Lung microvascular endothelial cell (primary cell): Measurements from ENCODE around the gene ZBED6. TPM values are rescaled to one million over a fixed set of nuclear protein-coding genes. Genes with fewer than 3 reads are reported as not detected.
"Not testable (repeated sequence)": the region's sequence is repeated elsewhere in the genome, so short reads cannot be mapped to it uniquely, and the experiment has no call there.

ENCODE experiments used
- DNase-seq, 2 donors: peaks; one replicate each; pipeline versions ENCODE4 v3.0.0 to v3.0.0-alpha.2; 2010; ENCODE audit warnings: low read depth in 2 of 2
- total RNA-seq: library from RNA; depleted of rRNA; stranded (reverse); fragments of >200 nt; gene quantifications from 2 replicates; pipeline ENCODE4 v1.2.1, GENCODE V29; 2014

ZBED6 gene, protein sequence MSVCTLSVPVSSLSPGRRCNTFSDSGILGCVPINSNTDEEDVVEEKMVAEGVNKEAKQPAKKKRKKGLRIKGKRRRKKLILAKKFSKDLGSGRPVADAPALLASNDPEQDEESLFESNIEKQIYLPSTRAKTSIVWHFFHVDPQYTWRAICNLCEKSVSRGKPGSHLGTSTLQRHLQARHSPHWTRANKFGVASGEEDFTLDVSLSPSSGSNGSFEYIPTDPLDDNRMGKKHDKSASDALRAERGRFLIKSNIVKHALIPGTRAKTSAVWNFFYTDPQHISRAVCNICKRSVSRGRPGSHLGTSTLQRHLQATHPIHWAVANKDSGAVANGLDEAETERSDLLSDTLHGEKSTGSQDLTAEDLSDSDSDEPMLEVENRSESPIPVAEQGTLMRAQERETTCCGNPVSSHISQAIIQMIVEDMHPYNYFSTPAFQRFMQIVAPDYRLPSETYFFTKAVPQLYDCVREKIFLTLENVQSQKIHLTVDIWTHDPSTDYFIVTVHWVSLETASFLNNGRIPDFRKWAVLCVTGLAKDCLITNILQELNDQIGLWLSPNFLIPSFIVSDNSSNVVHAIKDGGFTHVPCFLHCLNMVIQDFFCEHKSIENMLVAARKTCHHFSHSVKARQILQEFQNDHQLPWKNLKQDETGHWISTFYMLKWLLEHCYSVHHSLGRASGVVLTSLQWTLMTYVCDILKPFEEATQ (N-terminal part only)
- total RNA-seq: 10.0 and 10.9 TPM in 2 replicates

DNA sequence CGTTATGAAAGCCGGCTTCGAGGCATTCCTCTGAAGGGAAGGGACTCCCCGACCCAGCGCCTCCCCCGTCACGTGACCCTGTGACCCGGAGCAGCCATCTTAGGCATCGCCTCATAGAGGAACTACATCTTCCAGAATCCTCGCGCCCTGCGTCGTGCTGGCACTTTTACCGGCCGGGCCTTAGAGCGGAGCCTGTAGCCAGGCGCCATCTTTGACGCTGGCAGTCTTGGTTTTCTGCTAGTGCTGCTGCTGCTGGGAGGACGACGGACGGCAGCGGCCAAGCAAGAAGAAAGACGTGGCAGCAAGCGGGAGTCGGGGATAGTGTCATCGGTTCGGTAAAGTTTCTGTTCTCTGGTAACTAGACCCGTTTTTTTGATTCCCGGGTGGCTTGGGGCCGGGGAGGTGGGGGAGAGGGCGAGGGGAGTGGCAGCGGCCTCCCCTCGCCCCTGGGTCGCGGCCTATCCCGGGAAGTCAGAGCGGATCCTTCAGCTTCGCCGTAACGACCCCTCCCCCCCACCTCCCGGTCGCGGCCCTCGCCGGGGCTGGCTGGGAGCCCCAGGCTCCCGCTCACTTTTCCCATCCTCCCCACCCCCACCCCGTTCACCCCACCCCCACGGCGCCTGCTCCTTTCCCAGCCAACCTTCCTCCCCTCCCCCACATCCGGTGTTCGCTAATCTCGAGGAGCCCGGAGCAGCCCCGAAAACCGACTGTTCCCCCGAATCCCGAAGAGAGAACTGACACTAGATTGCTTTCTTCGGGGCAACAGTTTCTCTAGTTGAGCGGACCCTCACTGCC, at the start of gene ZBED6, which contains the start of gene ZC3H11A:
Gene ZBED6, plus strand, starts transcription at position 183 of the 795 bp plus-strand sequence. CDS start 1,900 bp downstream, outside the sequence.
Gene ZC3H11A, plus strand, starts transcription at position 183 of the 795 bp plus-strand sequence. CDS start 21,448 bp downstream, outside the sequence.
- peak; percentile 98 to 99 for DNase-seq

- DNase-seq: no peak
Observed at GRCh38 chr1:203746281-203746680, 49.1 kb upstream of the ZBED6 start.

DNA sequence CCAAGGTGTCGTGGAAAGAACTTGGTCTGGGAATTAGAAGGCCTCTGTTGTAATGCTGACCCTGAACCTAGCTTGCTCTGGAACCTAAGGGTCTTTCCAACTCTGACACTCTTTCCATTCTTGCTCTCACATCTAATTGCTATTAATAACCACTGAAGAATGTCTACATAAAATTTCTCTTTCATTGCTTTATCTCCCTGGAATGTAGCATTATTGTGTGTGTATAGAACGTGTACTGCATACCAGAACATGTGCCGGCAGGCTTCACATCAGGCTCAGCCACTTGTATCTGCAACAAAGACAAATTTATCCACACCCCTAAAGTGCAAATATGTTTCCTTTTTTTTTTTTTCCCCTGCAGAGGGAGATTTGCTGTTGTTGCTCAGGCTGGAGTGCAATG, 44.4 kb upstream of the ZBED6 start:
- no peak for DNase-seq

DNA sequence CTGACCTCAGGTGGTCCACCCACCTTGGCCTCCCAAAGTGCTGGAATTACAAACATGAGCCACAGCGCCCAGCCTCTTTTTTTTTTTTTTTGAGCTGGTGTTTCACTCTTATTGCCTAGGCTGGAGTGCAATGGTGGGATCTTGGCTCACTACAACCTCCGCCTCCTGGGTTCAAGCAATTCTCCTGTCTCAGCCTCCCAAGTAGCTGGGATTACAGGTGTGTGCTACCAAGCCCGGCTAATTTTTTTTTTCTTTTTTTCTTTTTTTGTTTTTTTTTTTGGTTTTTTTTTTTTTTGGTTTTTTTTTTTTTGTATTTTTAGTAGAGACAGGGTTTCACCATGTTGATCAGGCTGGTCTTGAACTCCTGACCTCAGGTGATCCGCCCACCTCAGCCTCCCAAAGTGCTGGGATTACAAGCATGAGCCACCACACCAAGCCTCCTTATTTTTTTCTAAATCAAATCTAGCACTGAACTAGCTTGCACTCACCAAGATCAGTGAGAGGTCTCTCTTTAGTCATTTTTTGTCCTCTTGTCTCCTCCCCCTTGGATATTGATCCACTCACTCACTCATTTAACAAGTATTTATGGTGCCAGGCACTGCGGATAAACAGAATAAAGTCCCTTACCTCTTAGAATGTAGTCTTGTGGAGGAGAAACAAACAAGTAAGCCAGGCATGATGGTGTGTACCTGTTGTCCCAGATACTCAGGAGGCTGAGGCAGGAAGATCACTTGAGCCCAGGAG, 43.6 kb upstream of the ZBED6 start:
- not testable (repeated sequence) for DNase-seq

- no peak for DNase-seq
Observed at GRCh38 chr1:203754455-203754864, 41.0 kb upstream of the ZBED6 start.

DNA sequence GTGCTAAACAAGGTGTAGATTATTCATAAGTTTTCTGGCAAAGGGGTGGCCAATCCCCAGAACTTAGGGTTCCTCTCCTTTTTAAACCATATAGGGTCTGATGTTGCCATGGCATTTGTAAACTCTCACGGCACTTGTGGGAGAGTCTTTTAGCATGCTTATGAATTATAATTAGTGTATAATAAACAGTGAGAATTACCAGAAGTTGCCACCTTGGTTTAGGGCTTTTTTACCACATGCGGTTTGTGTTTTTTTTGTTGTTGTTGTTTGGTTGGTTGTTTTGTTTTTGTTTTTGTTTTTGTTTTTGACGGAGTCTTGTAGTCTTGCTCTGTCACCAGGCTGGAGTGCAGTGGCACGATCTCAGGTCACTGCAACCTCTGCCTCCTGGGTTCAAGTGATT, 39.4 kb upstream of the ZBED6 start:
- no peak for DNase-seq

- not testable (repeated sequence) for DNase-seq
Observed at GRCh38 chr1:203758749-203759148, 36.7 kb upstream of the ZBED6 start.

DNA sequence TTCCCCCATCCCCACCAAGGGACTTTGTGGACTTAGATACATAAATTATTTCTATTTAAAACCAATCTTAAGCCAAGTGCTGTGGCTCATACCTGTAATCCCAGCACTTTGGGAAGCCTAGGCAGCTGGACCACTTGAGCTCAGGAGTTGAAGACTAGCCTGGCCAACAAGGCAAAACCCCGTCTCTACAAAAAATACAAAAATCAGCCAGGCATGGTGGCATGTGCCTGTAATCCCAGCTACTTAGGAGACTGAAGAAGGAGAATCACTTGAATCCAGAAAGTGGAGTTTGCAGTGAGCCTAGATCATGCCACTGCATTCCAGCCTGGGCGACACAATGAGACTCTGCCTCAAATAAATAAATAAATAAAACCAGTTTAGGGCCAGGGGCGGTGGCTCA, 34.9 kb upstream of the ZBED6 start:
- DNase-seq: no peak

GRCh38 chr1:203761958-203762357, 33.5 kb upstream of the ZBED6 start:
- DNase-seq: not testable (repeated sequence)

DNA sequence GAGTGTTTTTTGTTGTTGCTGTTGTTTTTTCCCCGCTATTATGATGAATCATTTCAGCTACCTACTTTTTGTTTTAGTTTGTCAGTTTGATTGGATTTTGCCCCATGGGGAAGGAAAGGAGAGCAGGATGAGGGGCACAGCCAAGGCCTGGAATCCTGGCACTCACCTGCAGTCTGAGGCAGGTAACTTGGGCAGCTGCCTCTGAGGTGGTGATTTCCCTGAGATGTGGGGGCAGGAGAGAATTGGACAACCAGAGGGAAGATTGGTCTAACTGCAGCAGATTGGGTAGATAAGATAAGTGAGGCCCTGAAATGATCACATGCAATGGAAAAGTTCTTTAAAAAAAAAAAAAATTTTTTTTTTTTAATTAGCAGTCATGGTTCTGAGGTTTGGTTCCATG, 31.9 kb upstream of the ZBED6 start:
- no peak for DNase-seq

DNA sequence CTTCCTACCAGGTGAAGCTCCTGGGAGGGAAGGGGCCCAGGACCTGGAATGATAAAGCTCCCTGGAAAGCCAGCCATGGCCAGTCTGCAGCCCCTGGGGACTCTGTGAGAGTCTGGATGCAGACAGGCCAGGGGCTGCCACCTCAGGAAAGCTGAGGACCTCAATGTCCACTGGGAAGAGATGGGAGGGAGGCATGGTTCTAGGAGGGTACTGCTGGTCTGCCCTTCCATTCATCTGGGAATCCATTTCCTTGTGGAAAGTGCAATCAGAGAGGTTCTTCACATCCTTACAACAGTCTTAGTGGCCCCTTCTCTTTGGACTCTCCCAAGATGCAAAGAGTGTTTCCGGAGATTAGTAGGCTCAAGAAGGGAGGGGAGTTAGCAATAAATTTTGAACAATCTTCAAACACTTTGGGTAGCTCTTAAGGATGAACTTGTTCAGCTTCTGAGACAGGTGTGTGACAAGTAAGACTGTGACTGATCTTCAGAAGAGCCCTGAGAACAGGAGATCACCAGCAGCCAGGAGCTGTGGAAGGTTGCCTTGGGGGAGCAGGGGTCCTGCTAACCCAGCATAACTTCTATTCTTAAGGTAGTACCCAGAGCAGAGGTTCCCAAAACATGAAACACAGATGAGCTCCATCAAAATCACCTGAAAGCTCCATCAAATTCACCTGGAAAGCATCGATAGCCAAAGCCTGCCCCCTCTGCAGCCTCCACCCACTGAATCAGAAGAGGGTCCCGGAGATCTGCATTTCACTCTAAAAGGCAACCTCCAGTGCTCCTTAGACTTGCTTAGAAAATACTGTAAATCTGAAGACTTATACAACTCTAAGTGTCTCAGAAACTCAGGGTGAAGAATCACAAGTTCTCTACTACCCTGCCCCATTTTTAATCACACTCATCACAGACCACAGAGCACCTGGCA, 31.1 kb upstream of the ZBED6 start:
- DNase-seq: no peak

DNA sequence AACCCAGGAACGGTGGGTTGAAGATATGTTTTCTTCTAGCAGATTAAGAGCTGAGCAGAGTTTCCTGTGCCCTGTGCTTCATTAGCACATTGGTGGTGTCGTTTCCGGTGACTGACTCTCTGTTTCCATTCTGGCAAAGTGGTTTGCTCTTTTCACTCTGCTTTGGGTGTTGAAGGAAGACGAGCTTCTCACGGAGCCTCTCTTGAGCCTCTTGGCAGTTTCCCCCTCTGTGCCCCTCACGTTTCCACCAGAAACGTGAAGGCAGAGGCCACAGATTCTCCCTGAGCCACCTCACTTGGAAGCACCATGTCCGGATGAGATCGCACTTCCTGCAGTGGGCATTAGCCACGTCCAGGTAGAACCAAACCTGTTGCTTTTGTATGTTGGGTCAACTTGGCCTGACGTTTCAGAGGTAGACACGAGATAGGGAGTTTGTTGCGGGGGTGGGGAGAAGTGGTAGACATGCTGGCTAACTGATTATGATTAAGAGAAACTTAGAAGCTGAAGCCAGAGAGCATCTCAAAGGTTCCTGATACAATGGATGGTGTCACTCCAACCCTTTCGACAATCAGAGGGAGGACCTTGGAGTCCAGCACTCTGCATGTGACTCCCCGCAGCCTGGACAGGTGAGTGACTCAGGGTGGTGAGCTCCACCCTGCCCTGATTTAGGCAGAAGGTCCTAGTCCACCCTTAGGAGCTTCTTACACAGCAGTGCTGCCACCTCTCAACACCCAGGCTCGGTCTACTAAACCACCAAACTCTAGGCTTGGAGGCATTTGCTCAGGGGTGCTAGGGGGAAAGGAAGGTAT, 30.2 kb upstream of the ZBED6 start, which contains the start of gene LAX1:
Gene LAX1, plus strand, starts transcription at position 155 of the 809 bp plus-strand sequence. Its CDS starts 383 bp downstream, at position 538.
- DNase-seq: peak; percentile 16 to 54

GRCh38 chr1:203768256-203768655, 27.2 kb upstream of the ZBED6 start:
- DNase-seq: no peak

- peak; percentile 75 to 87 for DNase-seq
Observed at GRCh38 chr1:203769505-203770343, 25.7 kb upstream of the ZBED6 start.

DNA sequence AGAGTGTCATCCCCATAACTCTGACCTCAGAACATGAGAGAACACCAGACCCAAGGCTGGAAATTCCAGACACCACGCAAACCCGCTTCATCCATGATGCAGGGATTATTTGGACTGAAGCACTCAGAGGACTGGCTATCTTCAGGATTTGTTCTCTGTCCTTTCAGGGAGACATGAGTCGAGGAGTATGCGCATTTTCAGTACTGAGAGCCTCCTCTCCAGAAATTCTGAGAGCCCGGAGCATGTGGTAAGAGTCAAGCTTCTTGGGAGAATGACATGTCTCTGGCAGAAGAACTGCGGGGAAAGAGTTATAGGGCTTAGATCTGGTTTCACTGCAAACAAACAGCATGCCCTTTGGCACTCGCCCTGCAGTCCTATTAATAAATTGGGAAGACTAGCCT, 23.5 kb upstream of the ZBED6 start:
- no peak for DNase-seq

DNA sequence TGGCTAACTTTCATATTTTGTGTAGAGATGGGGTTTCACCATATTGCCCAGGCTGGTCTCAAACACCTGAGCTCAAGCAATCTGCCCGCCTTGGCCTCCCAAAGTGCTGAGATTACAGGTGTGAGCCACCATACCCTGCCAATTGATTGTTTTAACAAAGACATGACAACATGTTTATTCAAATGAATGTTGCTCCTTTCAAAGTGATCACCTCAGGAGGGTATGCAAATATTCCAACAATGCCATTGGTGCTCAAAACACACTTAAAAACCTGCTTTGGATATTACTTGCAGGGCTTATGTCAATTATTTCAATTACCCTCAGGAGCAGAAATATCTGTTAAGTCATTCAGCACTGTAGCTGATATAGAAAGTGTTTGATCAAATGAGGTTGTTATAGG, 22.6 kb upstream of the ZBED6 start:
- no peak for DNase-seq

- peak; percentile 24 to 59 for DNase-seq
Observed at GRCh38 chr1:203776636-203777035, 18.8 kb upstream of the ZBED6 start.

DNA sequence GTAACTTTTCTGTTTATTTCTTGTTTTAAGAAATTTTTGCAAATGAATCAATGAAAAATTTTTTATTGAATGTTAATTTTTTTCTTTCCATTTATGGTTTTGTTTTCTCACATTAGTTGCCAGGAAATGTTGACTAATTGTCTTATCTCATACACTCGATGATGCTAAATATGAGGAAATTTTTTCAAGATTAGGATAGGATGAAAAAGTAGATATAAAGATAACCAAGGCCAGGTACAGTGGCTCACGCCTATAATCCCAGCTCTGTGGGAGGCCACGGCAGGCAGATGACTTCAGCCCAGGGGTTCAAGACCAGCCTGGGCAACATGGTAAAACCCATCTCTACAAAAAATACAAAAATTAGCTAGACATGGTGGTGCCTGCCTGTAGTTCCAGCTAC, 17.8 kb upstream of the ZBED6 start:
- no peak for DNase-seq
